SIG-M5 treated with dmso at 0.1 percent for 504 hours (cell line): ENCODE data around the gene EVA1A.

Experiments
- DNase-seq: peaks from one replicate; lab custom pipeline; 2025; ENCODE audit not compliant: unreplicated experiment; lab: John Stamatoyannopoulos, UW

Gene EVA1A

DNA sequence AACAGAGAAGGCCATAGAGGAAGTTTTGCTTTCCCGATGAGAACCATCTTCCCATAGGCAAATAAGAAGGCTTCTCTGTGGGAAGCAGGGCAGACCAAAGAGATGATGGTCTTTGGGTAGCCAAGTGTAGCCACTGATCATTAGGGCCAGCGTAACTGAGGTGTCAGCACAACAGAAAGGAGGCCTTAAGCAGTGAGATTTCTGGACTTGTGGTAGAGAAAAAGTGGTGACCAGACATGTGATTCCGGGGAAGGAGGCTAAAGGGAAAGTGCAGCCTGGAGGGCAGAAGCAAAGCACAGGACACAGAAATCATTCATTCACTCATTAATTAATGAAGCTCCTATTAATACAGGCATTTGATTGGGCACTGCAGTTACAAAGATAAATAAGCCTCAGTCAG, 15.4 kb downstream of the EVA1A start:
- DNase-seq: no peak

DNA sequence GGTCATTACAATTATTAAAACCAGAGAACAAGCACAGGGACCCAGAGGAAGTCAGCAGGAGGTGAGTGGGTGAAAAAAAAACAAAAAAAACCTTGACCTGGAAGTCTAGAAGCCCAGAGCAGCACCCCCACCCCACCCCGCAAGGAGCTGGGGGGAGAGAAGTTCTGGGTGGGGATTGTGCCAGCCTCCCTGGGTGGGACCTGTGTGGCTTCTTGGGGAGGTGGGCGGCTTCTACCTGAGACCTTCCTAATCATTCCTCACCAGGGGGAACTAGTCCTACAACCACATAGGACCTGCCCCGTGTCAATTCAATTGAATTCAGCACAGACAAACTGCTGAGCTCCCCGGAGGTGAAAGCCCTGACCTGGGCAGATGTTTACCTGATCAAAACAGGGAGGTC, 17.3 kb downstream of the EVA1A start:
- DNase-seq: no peak

DNA sequence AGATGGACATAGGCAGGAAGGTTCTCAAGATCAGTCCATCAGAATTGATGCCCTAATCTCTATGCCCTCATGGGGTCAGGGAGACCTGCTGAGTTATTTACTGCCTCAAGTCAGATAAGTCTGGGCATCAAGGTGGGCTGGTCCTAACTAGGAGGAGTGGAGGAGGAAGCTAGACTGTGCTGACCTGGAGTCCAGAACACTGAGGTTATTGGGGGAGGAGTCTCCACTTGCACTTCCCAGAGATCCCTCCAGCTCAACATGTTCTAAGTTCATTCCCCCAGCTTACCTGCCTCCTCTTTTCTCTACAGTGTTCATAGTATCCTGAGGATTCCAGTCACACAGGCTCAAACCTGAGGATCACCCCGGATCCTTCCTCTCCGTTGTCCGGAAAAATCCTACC, 19.3 kb downstream of the EVA1A start:
- no peak for DNase-seq

DNA sequence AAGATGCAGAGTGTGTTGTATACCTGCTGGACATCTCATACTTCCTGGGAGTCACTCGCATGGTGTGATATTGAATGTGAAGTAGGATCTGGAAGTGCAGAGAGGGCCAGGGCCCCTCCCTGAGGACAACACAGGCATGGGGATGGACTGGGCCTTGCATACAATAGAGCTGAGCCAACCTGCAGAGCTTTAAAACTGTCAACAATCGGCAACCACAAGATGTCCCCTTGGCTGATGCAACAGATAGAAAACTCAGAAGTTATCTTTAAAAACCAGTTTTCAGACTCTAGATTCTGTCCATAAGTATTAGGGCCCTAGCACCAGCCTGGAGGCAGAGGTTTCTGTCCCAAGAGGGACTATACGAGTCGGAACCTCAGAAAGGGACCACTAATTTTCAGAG, 19.7 kb downstream of the EVA1A start:
- DNase-seq: no peak

DNA sequence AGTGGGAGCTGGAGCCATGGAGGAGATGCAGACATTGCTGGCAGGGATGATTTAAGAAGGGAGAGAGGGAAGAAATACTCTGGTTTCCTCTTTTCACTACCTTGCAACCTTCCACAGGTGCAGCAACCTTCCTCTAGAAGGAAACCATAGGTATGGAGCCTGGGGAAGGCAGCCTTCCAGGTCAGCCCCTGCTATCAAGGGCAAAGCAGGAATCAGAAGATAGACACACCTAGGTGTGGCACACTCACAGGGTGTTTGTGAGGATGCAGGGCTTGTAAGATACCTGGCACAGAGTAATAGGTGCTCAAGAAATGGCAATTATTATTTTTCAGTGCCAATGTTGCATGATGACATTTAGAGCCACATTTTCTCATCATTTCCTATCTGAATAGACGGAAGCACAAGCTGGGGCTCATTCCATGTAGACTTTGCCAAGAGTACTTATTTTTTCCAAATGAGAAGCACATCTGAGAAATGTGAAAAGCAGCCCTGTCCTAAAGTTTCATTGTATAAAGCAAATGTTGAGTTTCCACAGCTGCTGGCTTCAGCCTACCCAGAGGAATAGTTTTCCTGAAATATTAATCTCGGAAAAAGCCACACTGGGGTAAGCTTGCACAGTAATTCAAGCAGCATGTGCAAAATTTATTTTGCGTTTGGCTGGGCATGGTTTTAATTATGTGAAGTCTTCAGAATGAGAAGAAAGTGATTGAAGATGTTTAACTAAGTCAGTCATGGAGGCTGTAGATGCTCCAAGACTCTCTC, 20.6 kb downstream of the EVA1A start:
- DNase-seq: no peak

DNA sequence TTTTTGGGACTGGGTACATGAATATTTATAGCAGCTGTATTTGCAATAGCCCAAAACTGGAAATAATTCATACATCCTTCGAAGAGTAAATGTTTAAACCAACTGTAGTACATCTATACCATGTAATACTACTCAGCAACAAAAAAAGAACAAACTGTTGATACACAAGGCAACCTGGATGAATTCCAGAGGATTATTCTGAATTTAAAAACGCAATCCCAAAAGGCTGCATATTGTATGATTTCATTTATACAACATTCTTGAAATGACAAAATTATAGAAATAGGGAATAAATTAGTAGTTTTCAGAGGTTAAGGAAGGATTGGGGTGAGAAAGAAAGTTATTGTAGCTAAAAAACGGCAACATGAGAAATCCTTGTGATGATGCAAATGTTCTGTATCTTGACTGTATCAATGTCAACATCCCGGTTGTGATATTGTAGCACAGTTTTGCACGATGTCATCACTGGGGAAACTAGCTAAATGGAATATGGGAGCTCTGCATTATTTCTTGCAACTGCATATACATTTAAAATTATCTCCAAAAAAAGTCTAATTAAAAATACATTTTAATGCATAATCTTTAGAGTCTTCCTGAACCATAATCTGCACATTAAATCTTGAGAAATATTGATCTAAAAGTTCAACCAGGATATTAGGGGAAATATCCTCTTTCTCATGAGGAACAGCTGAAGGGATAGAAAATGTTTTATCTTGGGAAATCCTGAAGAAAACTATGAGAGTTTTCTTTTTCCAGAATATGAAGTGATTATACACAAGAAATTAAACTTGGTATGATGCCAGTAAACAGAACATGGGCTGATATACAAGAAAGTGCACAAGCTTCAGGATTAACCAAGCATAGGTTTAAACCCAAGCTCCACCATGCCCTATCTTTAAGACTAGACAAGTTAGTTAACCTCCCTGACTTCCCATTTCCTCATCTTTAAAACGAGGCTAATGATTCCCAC, 21.9 kb downstream of the EVA1A start:
- DNase-seq: no peak

DNA sequence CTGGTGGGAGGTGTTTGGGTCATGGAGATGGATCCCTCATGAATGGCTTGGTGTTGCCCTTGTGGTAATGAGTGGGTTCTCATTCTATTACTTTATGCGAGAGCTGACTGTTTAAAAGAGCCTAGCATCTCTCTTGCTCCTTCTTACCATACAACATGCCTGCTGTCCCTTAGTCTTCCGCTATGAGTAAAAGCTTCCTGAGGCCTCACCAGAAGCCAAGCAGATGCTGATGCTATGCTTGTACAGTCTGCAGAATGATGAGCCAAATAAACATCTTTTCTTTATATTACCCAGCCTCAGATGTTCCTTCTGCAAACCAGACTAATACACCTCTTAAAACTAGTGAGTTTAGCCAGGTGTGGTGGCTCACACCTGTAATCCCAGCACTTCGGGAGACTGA, 23.1 kb downstream of the EVA1A start:
- no peak for DNase-seq

DNA sequence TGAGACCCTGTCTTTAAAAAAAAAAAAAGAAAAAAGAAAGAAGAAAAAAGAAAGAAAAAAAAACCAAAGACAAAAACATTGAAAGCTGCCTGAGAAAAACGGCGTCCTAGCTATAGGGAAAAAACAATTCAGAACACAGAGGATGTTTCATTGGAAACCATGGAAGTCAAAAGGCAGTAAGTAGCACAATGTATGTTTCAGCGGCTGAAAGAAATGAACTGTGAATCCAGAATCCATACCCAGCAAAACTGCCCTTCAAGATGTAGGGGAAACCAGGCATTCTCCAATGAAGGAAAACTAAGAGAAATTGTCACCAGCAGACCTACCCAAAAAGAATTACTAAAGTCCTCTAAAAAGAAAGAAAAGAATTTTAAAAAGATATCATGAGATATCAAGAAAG, 27.6 kb downstream of the EVA1A start:
- no peak for DNase-seq

DNA sequence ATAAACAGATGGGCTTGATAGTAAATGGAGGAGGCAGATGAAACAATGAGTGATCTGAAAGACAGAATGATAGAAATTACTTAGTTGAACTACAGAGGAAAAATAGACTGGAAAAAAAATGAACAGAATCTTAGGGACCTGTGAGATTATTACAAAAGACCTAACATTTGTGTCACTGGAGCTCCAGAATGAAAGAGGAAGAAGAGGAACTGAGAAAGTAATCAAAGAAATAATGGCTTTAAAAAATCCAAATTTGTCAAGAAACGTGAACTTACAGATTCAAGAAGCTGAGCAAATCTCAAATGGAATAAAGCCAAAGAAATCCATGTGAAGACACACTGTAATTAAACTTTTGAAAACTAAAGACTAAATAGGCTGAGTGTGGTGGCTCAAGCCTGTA, 28.3 kb downstream of the EVA1A start:
- no peak for DNase-seq

DNA sequence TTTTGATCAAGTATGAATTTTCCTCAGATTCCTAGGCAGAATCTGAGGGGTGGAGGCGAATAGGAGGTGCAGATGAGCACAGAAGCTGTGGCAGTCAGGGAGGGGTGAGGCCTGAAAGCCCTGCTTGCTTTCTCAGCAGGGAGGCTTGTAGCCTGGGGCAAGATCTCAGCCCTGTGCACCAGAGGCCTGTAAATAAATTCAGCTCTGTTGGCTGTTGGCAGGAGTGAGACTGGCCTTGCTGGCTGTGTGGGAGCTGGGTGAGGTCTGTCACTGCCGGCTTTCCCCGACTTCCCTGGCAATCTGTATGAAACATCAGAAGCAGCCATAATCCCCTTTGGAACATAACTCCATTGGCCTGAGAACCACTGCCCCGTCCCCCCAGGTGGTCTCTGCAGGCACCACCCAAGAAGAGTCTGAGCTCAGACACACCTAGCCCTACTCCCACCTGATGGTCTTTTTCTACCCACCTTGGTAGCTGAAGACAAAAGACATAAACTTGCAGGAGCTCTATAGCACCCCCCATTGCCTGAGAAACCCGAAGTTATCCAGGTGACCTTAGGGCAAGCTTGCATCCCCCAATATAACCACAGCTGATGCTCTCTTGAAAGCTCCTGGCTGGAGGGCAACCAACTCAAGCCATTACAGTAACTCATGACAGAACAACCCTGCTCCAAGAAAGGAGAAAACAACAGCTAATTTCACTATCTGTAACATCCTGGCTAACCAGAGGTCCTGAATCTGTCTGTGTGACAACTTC, 32.3 kb downstream of the EVA1A start:
- no peak for DNase-seq

DNA sequence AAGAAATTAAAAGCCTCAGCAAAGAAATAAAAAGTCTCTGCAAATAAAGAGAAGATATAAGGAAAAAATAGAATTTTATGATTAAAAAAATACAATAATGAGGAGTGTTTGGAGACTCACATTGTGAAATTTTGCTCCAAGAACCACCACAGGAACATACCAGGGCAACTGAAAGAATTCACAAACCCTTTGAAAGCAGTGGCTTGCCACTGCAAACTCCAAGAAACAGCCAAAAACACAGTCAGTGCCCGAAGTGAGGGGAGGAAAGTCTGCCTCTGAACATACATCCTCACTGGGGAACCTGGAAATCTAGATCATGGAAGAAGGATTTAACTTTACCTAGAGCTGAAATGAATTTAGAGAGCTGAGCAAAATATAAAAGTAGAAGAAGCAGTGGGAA, 33.1 kb downstream of the EVA1A start:
- DNase-seq: no peak

DNA sequence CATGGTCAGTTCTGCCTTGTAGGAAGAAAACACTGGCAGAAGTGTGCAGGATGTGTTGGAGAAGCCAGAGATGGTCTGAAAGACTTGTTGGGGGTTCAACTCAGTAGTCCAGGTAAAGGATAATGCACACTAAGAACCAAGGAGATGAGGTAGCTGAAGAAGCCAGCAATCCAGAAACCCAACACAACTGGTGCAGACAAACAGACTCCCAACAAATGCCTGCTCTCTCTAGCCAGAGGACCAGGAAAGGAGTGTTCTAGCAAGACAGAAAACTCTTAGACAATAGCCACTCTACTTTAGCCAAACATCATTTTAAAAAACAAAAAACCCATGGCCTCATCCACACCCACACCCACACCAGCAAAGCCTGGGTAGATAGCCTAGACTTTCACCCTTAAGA, 33.9 kb downstream of the EVA1A start:
- no peak for DNase-seq

DNA sequence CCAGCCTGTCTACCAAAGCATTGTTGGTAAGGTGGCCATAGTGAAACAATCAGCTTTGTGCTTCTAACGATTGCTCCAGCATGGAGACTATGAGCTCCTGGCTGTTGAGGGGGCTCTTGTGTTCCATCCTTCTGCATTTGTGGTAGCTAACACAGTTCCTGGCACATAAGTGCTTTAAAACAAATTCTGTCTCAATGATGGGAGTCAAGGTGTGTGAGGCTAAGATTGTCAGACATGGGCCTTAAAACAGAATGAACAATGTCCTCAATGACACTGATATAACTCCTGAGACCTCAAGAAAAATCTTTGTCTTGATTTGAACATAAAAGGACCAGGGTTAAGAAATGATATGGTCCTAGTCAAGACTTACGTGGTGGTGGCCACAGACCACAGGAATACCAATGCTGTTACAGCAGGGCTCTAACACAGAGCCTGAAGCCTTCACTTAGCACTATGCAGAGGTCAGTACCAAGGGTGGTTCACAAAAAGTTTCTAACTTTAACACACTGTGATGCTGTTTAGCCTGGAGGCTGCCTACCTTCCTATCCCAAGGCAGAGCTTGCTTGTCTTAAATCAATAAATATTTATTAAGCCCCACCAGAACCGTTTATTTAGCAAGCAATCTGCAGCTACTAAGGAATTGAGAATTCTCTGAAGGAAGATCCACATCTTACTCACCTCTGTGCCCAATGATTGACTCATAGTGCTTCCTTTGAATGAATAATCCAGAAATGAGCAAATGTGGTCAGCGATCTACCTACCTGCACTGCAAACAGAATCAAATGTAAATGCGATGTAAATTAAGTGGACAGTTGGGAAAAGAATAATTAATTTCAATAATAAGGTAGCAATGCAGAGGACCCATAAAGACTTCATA, 35.1 kb downstream of the EVA1A start:
- no peak for DNase-seq

DNA sequence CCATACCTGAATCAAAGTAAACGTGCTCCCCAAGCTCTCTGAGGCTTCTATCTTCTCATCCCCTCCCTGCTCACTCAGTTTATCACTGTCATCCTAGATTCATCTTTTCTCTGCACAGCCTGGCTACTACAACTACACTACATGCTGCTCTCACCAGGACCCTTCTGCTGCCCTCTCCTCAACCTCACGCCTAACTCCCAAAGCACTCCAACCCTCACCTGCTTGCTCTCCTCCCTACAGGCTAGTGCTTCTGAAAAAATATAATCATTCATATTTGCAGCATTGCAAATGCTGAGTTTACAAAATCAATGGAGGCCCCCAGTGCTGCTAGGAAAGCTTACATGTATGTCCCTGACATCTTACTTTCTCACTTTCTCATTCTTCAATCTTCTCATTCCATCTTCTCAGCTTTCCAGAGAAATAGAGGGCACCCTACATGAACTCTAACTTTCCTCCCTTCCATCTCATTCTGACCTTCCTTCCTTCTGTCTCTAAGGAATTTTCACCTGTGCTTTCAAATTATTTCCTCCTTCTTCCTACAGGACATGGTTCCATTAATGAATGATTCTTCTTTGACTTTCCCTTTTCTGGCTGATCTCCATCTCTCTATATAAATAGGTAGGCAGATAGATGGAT, 36.3 kb downstream of the EVA1A start:
- no peak for DNase-seq

DNA sequence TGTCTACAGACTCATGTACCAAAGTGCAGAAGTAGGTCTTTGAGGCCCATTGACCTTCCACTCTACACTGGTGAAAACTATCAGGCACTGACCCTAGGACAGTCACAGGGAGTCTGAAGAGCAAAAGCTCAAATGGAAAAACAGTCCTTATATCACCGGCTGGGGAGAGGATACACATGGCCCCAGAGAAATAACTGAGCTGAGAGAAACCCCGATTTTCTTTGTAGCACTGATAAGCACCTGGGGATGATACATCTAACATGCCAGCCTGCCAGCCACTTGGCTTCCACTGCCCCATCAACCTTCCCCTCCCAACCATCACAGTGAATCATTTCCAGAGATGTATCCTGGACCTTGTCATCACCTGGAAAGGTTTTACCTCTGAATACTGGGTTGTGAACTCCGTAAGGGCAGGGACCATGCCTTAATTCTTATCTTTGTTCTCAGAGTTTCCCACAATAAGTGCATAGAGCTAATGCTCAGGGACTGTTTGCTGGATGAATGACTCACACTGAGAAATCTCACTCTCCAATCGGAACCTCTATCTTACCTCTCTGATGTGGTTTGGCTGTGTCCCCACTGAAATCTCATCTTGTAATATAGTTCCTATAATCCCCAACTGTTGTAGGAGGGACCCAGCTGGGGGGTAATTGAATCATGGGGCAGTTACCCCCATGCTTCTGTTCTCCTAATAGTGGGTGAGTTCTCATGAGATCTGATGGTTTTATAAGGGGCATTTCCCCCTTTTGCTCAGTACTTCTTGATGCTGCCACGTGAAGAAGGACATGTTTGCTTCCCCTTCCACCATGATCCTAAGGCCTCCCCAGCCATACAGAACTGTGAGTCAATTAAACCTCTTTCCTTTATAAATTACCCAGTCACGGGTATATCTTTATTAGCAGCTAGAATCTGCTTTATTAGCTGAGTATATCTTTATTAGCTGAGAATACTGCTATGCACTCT, 37.1 kb downstream of the EVA1A start:
- DNase-seq: no peak

DNA sequence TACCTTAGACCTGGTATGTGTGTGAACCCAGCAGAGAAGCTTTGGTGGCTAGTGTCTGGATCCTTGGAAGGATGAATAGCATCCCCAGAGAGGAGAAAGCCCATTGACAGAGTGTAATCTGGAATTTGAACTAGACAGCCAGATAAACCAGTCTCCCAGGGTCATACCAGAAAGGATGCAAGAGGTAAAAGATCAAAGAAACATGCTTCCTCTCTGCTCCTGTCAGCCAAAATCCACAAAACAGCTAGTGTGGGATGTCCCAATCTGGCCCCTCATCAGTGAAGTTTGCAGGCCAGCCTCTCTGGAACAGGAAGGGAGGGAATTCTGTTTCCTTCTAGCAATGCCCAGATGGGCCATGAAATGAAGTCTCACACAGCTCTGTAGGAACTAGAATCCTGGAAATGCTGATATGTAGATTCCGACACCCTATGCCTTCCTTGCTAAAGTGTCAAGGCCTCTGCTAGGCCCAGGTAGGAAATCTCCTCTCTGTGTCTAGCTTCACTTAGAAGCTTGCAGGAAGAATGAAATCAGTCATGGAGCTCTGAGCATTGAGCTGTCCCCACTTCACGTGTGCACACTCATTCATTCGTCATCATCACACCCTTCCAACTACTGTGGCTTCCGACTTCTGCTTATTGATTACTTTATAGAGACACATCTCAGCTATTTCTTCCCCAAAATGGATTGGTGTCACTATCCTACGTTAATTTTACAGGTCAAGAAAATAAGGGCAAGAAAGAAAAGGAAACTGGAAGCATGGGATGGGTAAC, 38.0 kb downstream of the EVA1A start:
- DNase-seq: no peak

DNA sequence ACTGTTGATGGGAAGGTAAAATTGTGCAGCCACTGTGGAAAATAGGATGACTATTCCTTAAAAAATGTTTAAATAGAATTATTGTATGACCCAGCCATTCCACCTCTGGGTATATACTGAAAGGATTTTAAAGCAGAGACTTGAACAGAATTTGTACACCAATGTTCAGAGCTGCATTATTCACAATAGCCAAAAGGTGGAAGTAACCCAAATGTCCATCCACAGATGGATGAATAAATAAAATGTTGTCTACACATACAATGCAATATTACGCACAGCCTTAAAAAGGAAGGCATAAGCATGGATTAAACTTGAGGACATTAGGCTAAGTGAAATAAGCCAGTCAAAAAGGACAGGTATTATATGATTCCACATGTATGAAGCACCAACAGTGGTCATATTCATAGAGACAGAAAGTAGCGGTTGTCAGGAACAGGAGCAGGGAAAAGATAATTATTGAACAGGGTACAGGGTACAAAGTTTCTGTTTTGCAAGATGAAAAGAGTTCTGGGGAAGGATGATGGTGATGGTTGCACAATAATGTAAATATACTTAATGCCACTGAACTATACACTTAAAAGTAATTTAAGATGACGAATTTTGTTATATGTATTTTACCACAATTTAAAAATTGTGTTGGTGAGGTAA, 39.4 kb downstream of the EVA1A start:
- DNase-seq: no peak

DNA sequence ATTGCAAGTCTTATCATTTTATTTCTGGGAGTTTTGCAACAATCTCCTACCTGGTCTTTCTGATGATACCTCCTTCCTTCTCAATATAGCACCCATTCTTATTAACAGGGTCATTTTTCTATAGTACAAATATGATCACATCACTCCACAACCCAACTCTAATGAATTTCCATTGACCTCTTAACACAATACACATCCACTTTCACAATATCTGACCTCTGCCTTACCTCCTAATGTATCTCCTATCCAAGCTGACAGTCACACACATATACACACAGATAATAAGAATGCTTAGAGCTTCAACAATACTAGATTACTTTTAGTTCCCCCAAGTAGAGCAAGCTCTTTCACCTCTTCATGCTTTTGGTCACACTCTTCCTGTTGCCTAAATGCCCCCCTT, 40.9 kb downstream of the EVA1A start:
- no peak for DNase-seq
